Endothelial cell of hepatic sinusoid (primary cell): Measurements from ENCODE around the gene EIF2D.
"Not testable (repeated sequence)": the region's sequence is repeated elsewhere in the genome, so short reads cannot be mapped to it uniquely, and the experiment has no call there.

ENCODE experiments used
- in situ Hi-C: cut with HindIII; loops from 2 replicates; pipeline ENCODE4 v1.10.0; 2017; ENCODE audit warnings: low sequenced_read_pairs

Gene EIF2D

DNA sequence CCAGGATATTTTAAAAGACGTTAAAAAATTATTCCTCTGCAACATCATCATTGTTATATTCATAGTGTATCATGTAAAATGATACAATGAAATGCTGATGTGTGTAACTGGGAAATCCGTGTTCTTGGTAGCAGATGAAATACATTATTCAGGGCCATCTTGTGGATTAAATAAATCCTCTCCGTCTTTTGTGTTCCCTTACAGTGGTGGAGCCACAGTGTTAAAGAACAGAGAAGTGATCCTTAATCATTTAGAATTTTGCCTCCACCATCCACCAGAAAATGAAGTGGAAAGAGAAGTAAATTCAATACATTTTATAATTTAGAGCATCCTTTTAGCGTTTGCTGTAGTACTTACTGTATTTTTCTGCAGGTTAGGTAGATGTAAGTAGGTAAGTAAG is 24.4 kb upstream of the EIF2D start:
- in situ Hi-C loops, result no loop called here

DNA sequence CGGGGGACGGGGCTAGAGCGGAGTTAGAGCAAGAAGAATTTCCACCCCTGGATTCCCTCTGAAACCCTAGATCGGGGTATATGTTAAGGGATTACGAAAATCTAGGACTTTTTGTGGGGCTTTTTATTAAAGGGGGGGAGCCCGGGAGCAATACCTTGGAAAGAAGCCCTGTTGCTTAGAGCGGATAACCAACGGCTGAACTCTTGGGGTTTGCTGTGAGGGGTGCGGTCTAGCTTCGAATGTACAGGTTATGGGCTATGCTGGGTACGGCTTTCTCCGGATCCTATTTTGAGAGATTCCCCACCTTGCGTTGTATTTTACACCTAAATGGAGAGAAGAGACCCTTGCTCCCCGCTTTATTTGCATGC is 23.7 kb upstream of the EIF2D start:
- in situ Hi-C loops, result no loop called here

- in situ Hi-C loops, result no loop called here
These were observed 23.1 kb upstream of the EIF2D start, which contains the start of gene DYRK3 for GRCh38 chr1:206635080-206635977. Gene DYRK3, plus strand, starts transcription at chr1:206635536. Its CDS starts 168 bp downstream, at chr1:206635704.

- in situ Hi-C loops, result loop anchor here (5.0 kb wide), 2 partner anchors 38 to 273 kb away; no protein-coding TSS in a partner anchor
These were observed 22.3 kb upstream of the EIF2D start for GRCh38 chr1:206634365-206635079.

GRCh38 chr1:206633708-206634121 is 21.4 kb upstream of the EIF2D start:
- in situ Hi-C loops, result loop anchor here (5.0 kb wide), 2 partner anchors 39 to 274 kb away; no protein-coding TSS in a partner anchor

- in situ Hi-C loops, result loop anchor here (5.0 kb wide), 2 partner anchors 41 to 276 kb away; no protein-coding TSS in a partner anchor
These were observed 18.8 kb upstream of the EIF2D start for GRCh38 chr1:206631085-206631509.

- in situ Hi-C loops, result no loop called here
These were observed 16.7 kb upstream of the EIF2D start for GRCh38 chr1:206628916-206629315.

GRCh38 chr1:206626396-206626795 is 14.1 kb upstream of the EIF2D start:
- in situ Hi-C loops, result not testable (repeated sequence)

DNA sequence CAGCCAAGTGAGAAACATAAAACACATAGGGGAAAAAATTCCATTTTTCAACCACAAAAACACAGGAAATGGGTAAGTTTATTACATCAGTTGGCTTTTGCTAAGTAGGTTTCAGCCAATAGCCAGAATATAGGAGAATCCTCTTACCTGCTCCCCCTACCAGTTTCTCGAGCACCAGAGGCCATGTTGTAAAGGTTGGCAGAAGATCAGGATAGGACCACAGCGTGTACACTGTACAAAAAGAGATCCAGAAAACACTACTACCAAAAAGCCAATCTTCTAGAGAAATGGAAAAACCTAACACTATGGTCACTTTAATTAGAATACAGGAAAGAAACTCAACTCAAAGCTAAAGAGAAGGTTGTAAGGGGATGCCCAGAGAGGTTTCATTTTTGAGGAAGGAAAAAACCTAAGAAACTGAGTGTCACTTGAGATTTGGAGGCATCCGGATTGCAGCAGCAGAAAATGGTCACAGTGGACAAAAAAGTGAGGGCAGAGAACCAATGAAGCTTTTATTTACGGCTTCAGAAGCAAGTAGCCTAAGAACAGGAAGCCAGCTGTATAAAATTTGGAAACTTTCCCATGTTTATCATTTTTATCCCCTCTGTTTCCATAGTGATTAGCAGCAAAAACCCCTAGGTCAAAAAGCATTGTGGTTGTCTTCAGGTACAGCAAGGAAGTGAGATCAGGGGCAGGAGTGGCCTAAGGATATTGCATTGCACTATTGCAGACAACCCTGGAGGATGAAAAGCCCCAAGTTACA is 2.9 kb downstream of the EIF2D start:
- in situ Hi-C loops, result no loop called here

DNA sequence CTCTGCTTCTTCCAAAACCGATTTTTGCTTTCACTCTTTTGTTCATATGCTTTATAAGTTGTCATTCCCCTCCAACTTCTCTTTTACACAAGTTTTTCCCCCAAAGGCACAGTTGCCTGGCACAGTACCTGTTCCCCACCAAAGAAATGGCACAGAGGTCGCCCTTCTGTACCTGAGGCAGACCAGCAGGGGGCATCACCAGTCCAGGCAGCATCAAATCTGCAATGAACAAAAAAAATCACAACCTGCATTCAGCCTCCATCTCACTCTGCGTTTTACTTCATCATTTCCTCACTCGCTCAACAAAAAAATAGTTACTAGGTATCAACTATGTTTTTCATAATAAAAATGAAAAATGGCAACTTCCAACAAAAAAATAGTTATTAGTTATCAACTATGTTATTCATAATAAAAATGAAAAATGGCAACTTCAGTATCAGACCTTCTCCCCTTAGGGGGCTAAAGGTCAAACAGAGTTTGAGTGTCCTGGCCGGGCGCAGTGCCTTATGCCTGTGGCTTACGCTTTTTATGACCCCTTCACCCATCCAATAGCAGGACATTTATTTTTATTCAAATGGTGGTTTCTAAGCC is 4.1 kb downstream of the EIF2D start:
- in situ Hi-C loops, result no loop called here

DNA sequence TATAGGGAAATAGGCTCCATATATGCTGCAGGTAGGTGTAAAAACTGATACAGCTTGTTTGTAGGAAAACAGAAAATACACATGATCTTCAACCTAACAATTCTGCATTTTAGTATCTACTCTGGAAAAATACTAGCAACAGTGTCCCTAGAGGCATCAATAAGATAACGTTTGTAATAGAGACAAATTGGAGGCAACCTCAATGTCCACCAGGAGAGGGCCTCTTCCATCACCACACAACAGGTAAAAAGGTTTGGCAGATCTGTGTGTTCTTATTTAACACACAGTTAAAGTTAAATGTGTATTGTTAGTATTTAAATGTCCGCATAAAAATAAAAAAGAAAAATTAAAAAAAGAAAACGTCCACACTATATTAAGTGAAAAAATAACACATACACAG is 5.4 kb downstream of the EIF2D start:
- in situ Hi-C loops, result no loop called here

DNA sequence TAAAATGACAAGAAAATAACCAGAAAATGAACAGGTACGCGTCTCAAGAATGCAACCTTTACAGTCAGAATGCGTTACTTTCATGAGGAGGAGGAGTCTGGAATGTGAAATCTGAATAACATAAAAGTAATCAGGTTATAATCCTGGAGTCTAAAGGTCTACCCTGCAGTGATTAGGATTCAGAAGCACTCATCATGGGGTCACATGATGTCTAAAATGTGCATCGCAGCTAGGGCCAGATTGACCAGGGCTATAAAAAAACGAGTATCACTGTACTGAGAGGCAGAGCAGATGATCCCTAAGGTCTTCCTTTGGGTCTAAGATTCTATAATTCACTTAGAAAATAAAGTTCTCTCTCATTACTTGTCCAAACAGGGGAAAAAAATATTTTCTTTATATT is 7.4 kb downstream of the EIF2D start:
- in situ Hi-C loops, result loop anchor here (5.0 kb wide), 2 partner anchors 62 to 113 kb away; no protein-coding TSS in a partner anchor

DNA sequence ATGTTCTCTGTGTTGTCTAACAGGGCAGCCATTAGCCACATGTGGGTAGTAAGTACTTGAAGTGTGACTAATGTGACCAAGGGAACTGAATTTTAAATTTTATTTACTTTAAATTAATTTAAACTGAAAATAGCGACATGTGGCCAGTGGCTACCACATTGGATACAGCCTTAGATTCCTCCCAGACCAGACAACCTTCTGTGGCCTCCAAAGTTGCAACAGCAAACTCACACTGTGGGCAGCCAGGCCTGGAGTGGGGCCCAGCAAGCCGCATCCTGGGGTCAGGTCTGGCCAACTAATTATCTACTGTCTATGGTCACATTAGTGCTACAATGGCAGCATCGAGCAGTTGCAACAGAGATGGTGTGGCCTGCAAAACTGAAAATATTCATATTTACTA is 11.7 kb downstream of the EIF2D start:
- in situ Hi-C loops, result loop anchor here (5.0 kb wide), 2 partner anchors 67 to 108 kb away; no protein-coding TSS in a partner anchor

- in situ Hi-C loops, result no loop called here
These were observed 16.0 kb downstream of the EIF2D start for GRCh38 chr1:206596319-206596666.

- in situ Hi-C loops, result no loop called here
These were observed 16.5 kb downstream of the EIF2D start for GRCh38 chr1:206595581-206596318.

DNA sequence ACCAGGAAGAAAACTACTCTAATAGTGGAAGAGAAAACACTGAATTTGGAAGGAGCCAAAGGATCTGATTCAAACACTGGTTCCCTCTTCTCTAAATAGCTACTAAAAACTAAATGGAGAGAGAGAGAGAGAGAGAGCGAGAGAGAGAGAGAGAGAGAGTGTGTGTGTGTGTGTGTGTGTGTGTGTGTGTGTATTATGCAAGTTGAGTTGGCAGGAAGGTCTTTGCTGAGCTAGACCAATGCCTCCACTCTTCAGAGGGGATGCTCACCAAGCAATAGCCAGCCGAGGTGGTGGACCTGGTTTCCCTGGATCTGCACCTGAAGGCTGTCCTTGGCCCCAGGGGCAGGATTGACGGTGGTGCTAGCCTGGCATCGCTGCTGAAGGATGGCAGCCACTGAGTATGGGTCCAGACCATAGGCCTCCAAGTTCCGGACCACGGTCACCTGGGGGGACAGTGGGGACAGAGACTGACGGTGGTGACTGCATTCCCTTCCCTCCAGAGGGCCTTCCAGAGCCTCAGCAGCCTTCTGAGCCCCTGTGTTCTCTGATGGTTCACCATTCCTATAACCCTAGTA is 18.8 kb downstream of the EIF2D start:
- in situ Hi-C loops, result no loop called here

DNA sequence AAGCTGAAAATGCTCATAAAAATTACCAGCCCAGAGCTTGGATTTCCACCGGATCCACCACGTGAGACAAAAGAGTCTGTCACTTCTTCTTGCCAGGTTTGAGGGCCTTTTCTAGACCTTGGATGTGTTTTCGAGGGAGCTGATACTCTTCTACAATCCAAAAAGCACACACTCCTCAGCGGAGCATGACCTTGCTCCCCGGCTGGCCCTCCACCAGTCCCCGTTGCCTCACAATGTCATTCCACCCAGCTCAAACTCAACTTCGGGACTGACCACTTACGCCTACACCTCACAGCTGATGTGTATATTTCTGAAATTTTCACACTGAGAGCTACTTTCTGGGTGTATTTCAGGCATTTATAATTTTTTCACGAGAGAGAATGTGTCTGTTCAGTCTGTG is 20.6 kb downstream of the EIF2D start:
- in situ Hi-C loops, result no loop called here

DNA sequence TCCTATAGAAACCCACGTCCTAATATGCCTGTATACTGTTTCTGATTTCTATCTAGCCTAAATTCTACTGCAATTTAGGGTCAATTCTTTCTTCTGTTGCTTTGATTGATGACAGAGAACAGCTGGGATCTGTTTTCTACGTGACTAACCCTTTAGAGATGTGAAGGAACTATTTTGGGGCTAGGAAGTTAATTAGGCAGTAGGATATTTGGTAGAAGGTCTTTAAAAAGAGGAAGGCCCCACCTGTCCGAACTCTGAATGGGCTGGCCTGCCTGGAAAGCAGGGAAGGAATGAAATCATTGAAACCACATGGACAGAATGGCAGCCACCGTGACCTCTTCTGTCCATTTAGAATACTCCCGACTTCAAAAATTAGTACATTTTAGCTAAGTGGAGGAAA is 21.0 kb downstream of the EIF2D start:
- in situ Hi-C loops, result no loop called here

- in situ Hi-C loops, result no loop called here
These were observed 22.1 kb downstream of the EIF2D start for GRCh38 chr1:206590025-206590758.
